ENCODE measurements around the gene DIABLO. TPM values are rescaled to one million over a fixed set of nuclear protein-coding genes. Genes with fewer than 3 reads are reported as not detected.

The DIABLO gene
- total and polyA plus RNA-seq, 9 of the 15 experiments (the other 6 are each of a cell fraction or from before 2014, with no cell fraction given) = 37.3 to 101 (median 80.1) TPM

DNA sequence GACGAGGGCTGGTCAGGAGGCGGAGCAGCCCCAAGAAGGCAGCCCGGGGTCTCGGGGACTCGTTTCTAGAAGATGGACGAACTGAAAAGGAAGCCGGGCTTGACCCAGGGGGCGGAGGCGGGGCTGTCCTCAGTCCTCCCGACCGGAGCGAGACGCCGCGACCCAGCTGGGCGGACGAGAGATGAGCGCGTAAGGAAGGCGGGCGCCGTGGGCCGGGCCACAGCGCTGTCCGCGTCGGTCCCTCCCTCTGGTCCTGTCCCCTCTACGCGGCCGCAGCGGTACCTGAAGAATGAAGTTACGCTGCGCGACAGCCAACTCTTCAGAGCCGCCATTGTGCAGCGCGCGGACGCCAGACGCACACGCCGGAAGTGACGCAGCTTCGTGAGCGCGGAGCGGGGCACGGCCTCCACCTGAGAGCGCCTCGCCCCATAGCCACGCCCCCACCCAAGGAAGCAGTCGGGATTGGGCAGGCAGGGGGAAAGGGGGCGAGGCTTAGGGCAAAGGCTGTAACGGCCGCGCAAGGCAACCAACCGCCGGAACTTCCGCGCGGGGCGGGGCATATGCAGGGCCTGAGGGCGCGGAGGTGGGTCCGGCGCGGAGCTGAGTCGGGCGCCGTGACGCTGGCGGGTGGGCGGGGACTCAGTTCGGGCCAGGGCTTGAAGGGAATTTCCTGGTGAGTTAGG lies at the start of gene DIABLO (continued):
- TF ChIP-seq SMAD4 (CRISPR knock-in tag; conservative IDR thresholded peaks at IDR 0.05) = peak; percentile 32; the same call in 1 of the 2 replicates
- TF ChIP-seq CBFA2T3 (IDR thresholded peaks at IDR 0.05) = peak; percentile 8; the same call in 1 of the 2 replicates
- TF ChIP-seq FOXK2 (conservative IDR thresholded peaks at IDR 0.05 in 1 of 2, IDR thresholded peaks at IDR 0.05 in 1 of 2; ENCODE audit: low read depth in 2 of 2) = peak in 1 of 2 experiments; percentile 24; a peak in 2 of 4 replicates
- TF ChIP-seq ZNF561 (CRISPR knock-in tag; conservative IDR thresholded peaks at IDR 0.05) = no peak
- TF ChIP-seq SMAD1 (IDR thresholded peaks at IDR 0.05; ENCODE audit: low read depth, low read length, partially characterized antibody) = peak; percentile 69
- 0 out of 4 replicates have a peak, but pooled peaks of 1 of the 2 experiments have one; percentile 6 for TF ChIP-seq RCOR1 (IDR thresholded peaks at IDR 0.05; ENCODE audit: borderline replicate concordance in 1 of 2, low read depth in 2 of 2, low read length in 2 of 2)
- TF ChIP-seq MAFG (tag; conservative IDR thresholded peaks at IDR 0.05) = no peak
- peak; percentile 31 for TF ChIP-seq MEIS2 (IDR thresholded peaks at IDR 0.05; ENCODE audit: partially characterized antibody)
- TF ChIP-seq, protein P1, sequence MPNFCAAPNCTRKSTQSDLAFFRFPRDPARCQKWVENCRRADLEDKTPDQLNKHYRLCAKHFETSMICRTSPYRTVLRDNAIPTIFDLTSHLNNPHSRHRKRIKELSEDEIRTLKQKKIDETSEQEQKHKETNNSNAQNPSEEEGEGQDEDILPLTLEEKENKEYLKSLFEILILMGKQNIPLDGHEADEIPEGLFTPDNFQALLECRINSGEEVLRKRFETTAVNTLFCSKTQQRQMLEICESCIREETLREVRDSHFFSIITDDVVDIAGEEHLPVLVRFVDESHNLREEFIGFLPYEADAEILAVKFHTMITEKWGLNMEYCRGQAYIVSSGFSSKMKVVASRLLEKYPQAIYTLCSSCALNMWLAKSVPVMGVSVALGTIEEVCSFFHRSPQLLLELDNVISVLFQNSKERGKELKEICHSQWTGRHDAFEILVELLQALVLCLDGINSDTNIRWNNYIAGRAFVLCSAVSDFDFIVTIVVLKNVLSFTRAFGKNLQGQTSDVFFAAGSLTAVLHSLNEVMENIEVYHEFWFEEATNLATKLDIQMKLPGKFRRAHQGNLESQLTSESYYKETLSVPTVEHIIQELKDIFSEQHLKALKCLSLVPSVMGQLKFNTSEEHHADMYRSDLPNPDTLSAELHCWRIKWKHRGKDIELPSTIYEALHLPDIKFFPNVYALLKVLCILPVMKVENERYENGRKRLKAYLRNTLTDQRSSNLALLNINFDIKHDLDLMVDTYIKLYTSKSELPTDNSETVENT (CRISPR knock-in tag; IDR thresholded peaks at IDR 0.05) = peak; percentile 86
- TF ChIP-seq BDP1 (IDR thresholded peaks at IDR 0.05; ENCODE audit: insufficient read depth, insufficient read length) = no peak
- no peak for TF ChIP-seq SMC3 (conservative IDR thresholded peaks at IDR 0.05; ENCODE audit: insufficient read depth, low read depth, low read length)
- no peak for TF ChIP-seq KLF6 (CRISPR knock-in tag; IDR thresholded peaks at IDR 0.05; ENCODE audit: borderline replicate concordance)
- TF ChIP-seq PTRF (tag; IDR thresholded peaks at IDR 0.05) = no peak
- TF ChIP-seq ARID4B (CRISPR knock-in tag; IDR thresholded peaks at IDR 0.05) = peak; percentile 54
- peak; percentile 73 for TF ChIP-seq CCNT2 (IDR thresholded peaks at IDR 0.05; ENCODE audit: borderline replicate concordance, extremely low read depth, insufficient read length, low read depth, low read length)
- peak; percentile 96 for TF ChIP-seq TAF1 (IDR thresholded peaks at IDR 0.05; ENCODE audit: control insufficient read depth, extremely low read depth, insufficient read depth, low read length, severe bottlenecking)
- peak; percentile 96 for TF ChIP-seq POLR2B (IDR thresholded peaks at IDR 0.05; ENCODE audit: low read depth, partially characterized antibody)
- TF ChIP-seq ZBTB17 (CRISPR knock-in tag; IDR thresholded peaks at IDR 0.05) = peak; percentile 50; the same call in 1 of the 2 replicates
- peak; percentile 46; the same call in 1 of the 2 replicates for TF ChIP-seq BHLHE40 (IDR thresholded peaks at IDR 0.05; ENCODE audit: low read length)
- TF ChIP-seq FIP1L1 (IDR thresholded peaks at IDR 0.05; ENCODE audit: low read depth, low read length, poor library complexity, severe bottlenecking) = peak; percentile 85
- peak; percentile 91 for TF ChIP-seq TAF7 (tag; IDR thresholded peaks at IDR 0.05)
